GM19455 (cell line): ENCODE results near the gene AUTS2.
A peak's percentile ranks its signal among the peaks of the same experiment; 100 is the strongest.

Source experiments
- ATAC-seq: cut with Tn5 transposase; IDR thresholded peaks from one replicate; pipeline ENCODE4 v1.9.1; 2021; ENCODE audit not compliant: unreplicated experiment

Gene AUTS2

GRCh38 chr7:70392256-70392876, 794.1 kb downstream of the AUTS2 start:
- ATAC-seq: no peak

GRCh38 chr7:70392877-70393435, 794.7 kb downstream of the AUTS2 start:
- ATAC-seq: no peak

- ATAC-seq: no peak
Measured at GRCh38 chr7:70393956-70394355, 795.7 kb downstream of the AUTS2 start.

- no peak for ATAC-seq
Measured at GRCh38 chr7:70400829-70401380, 802.6 kb downstream of the AUTS2 start.

GRCh38 chr7:70402069-70402468, 803.8 kb downstream of the AUTS2 start:
- ATAC-seq: no peak

GRCh38 chr7:70405241-70405640, 807.0 kb downstream of the AUTS2 start:
- ATAC-seq: no peak

DNA sequence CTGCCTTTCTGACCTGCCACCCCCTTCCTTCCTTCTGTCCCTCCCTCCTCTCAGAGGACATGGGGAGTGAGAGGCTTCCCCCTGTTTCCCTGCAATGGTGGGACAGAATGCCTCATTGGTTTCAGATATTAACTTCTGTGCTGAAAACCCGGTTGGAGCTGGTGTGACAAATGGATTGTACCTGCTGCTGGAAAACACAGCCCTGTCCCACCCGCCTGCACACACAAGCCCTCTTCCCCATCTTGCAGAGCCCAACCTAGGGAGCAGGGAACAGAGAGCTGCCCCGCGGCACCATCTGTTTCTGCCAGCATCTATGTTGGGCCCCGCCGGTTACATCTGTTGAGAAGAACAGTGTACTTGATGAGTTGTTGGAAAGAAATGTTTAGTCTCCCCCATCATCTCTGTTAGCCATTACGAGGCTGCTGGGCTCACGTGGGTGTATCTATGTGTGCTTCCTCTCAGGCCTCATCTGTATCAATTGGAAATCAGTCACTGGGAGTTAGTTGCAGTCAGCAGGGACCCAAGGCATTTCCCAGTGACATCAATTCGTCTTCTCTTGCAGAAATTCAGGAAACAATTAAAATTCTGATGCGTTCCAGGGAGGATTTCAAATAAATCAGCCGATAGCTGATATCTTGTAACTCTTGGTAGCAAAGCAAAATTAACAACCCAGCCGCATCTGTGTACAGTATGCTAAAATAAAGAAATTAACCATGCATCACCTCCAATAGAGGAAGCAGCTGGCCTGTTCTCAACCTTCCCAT, 808.1 kb downstream of the AUTS2 start:
- no peak for ATAC-seq

- no peak for ATAC-seq
Measured at GRCh38 chr7:70406950-70407209, 808.6 kb downstream of the AUTS2 start.

GRCh38 chr7:70408477-70408876, 810.2 kb downstream of the AUTS2 start:
- ATAC-seq: no peak

- no peak for ATAC-seq
Measured at GRCh38 chr7:70408891-70409290, 810.6 kb downstream of the AUTS2 start.

- ATAC-seq: peak; percentile 51
Measured at GRCh38 chr7:70410134-70410750, 812.0 kb downstream of the AUTS2 start.

DNA sequence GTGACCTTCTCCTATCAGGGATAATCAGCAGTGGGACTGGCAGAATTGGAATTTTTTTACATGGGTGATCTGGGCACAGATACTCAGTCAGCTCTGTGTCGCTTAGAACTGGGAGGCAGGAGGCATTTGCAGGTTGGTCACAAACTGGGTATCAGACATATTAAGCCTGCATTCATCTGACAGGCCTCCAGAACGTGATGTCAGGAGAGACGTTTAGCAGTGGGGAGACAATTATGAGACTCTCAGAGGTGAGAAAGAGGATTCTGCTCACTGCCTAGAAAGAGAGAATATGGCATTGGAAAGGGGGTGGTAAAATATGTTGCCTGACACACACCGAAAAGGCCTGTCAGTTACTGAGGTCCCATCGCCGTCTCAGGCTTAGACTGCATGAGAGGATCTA, 816.1 kb downstream of the AUTS2 start:
- ATAC-seq: no peak

- no peak for ATAC-seq
Measured at GRCh38 chr7:70415179-70415972, 817.1 kb downstream of the AUTS2 start.

GRCh38 chr7:70416347-70416985, 818.2 kb downstream of the AUTS2 start:
- ATAC-seq: no peak

GRCh38 chr7:70416986-70417655, 818.8 kb downstream of the AUTS2 start:
- no peak for ATAC-seq

- no peak for ATAC-seq
Measured at GRCh38 chr7:70419526-70420380, 821.5 kb downstream of the AUTS2 start.

- ATAC-seq: no peak
Measured at GRCh38 chr7:70420381-70420662, 822.0 kb downstream of the AUTS2 start.

GRCh38 chr7:70421319-70421718, 823.0 kb downstream of the AUTS2 start:
- no peak for ATAC-seq

DNA sequence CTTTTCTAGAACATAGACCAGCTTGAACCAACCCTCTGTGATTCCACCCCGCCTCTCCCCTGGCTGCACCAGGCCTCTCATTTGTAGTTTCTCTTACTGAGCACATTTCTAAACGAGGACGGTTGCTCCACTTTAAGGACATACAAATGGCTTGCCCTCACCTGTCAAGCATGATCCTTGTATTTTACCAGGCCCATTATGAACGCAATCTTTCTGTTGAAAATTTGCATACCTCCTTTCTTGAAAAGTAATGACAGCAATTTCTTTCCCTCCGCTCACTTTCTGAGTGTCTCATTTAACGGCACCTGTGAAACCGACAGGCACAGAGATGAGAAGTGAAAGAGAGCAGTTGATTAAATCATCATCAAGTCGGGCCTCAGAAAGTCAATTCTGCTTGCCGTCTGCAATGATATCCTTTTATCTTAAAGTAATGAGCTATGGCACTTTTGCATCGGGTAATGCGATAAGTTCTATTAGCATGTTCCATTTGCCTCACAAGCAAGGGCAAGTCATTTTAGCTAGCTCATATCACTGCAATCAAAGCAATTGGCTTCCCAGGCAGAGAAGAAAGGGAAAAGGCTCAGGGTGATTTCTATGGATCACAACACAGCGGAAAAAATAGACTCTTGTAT, 828.1 kb downstream of the AUTS2 start:
- no peak for ATAC-seq
